ENCODE data around the gene HAUS2. TPM values are rescaled to one million over a fixed set of nuclear protein-coding genes. Genes with fewer than 3 reads are reported as not detected.

Gene HAUS2
- total and polyA plus RNA-seq, 10 of the 15 experiments (the other 5 are each of a cell fraction or from before 2014, with no cell fraction given): 28.7 to 59.3 (median 40.6) TPM

- TF ChIP-seq, protein P1, sequence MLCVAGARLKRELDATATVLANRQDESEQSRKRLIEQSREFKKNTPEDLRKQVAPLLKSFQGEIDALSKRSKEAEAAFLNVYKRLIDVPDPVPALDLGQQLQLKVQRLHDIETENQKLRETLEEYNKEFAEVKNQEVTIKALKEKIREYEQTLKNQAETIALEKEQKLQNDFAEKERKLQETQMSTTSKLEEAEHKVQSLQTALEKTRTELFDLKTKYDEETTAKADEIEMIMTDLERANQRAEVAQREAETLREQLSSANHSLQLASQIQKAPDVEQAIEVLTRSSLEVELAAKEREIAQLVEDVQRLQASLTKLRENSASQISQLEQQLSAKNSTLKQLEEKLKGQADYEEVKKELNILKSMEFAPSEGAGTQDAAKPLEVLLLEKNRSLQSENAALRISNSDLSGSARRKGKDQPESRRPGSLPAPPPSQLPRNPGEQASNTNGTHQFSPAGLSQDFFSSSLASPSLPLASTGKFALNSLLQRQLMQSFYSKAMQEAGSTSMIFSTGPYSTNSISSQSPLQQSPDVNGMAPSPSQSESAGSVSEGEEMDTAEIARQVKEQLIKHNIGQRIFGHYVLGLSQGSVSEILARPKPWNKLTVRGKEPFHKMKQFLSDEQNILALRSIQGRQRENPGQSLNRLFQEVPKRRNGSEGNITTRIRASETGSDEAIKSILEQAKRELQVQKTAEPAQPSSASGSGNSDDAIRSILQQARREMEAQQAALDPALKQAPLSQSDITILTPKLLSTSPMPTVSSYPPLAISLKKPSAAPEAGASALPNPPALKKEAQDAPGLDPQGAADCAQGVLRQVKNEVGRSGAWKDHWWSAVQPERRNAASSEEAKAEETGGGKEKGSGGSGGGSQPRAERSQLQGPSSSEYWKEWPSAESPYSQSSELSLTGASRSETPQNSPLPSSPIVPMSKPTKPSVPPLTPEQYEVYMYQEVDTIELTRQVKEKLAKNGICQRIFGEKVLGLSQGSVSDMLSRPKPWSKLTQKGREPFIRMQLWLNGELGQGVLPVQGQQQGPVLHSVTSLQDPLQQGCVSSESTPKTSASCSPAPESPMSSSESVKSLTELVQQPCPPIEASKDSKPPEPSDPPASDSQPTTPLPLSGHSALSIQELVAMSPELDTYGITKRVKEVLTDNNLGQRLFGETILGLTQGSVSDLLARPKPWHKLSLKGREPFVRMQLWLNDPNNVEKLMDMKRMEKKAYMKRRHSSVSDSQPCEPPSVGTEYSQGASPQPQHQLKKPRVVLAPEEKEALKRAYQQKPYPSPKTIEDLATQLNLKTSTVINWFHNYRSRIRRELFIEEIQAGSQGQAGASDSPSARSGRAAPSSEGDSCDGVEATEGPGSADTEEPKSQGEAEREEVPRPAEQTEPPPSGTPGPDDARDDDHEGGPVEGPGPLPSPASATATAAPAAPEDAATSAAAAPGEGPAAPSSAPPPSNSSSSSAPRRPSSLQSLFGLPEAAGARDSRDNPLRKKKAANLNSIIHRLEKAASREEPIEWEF (IDR thresholded peaks at IDR 0.05; ENCODE audit: insufficient replicate concordance, low read depth, low read length): no peak
- TF ChIP-seq MTA2 (IDR thresholded peaks at IDR 0.05; ENCODE audit: low read depth) (peak; percentile 40; the same call in 1 of the 2 replicates), EP300 (IDR thresholded peaks at IDR 0.05; ENCODE audit: borderline replicate concordance in 1 of 2, control insufficient read depth in 1 of 2, low read depth in 2 of 2, low read length in 2 of 2) (peak in 1 of 2 experiments; percentile 31; a peak in 1 of 4 replicates), MEF2A (IDR thresholded peaks at IDR 0.05; ENCODE audit: insufficient read depth, low read depth, low read length) (peak; percentile 89), GATAD2B (conservative IDR thresholded peaks at IDR 0.05; ENCODE audit: low read depth) (no peak), EGR1 (IDR thresholded peaks at IDR 0.05; ENCODE audit: borderline replicate concordance in 1 of 2, low read depth in 2 of 2, low read length in 2 of 2) (no peak), BCL11A (IDR thresholded peaks at IDR 0.05; ENCODE audit: low read depth, low read length) (no peak), RUNX3 (IDR thresholded peaks at IDR 0.05; ENCODE audit: low read length) (peak; percentile 26; the same call in 1 of the 2 replicates), RFX5 (IDR thresholded peaks at IDR 0.05; ENCODE audit: low read depth, low read length) (no peak), ESRRA (IDR thresholded peaks at IDR 0.05; ENCODE audit: low read length) (no peak), JUNB (IDR thresholded peaks at IDR 0.05) (0 out of 2 replicates have a peak, but pooled peaks have one; percentile 16), ATF2 (IDR thresholded peaks at IDR 0.05; ENCODE audit: low read length) (0 out of 2 replicates have a peak, but pooled peaks have one; percentile 16), SPI1 (IDR thresholded peaks at IDR 0.05; ENCODE audit: borderline replicate concordance, insufficient read depth, low read depth, low read length) (peak; percentile 36; the same call in 1 of the 2 replicates), PAX5 (IDR thresholded peaks at IDR 0.05; ENCODE audit: borderline replicate concordance, low read depth, low read length) (no peak), E2F4 (IDR thresholded peaks at IDR 0.05; ENCODE audit: low read depth, low read length) (no peak), NBN (IDR thresholded peaks at IDR 0.05) (no peak), BCL3 (IDR thresholded peaks at IDR 0.05; ENCODE audit: borderline replicate concordance, insufficient read depth, low read depth, low read length, poor library complexity, severe bottlenecking) (no peak), KDM1A (IDR thresholded peaks at IDR 0.05; ENCODE audit: borderline replicate concordance) (no peak)
- TF ChIP-seq, protein P2, sequence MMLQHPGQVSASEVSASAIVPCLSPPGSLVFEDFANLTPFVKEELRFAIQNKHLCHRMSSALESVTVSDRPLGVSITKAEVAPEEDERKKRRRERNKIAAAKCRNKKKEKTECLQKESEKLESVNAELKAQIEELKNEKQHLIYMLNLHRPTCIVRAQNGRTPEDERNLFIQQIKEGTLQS (IDR thresholded peaks at IDR 0.05; ENCODE audit: borderline replicate concordance, extremely low read depth, low read depth, low read length): no peak
Observed at GRCh38 chr15:42604894-42605744, 56.5 kb downstream of the HAUS2 start (continued).
